ENCODE measurements around the gene RABIF. TPM values are rescaled to one million over a fixed set of nuclear protein-coding genes. Genes with fewer than 3 reads are reported as not detected.
"Not testable (repeated sequence)": the region's sequence is repeated elsewhere in the genome, so short reads cannot be mapped to it uniquely, and the experiment has no call there.

Gene RABIF
- 15.3 TPM for total RNA-seq (2021; ENCODE audit: unreplicated experiment)
- polyA plus RNA-seq (2012; ENCODE audit: insufficient read length) = 16.2 TPM
- Bru-seq, nascent RNA = percentile 81 among the genes with signal in this experiment
- percentile 80 among the genes with signal in this experiment for BruChase-seq, experiment 1, labeled RNA remaining after a 2-hour chase
- BruChase-seq, experiment 2, labeled RNA remaining after a 6-hour chase = percentile 80 among the genes with signal in this experiment
- long read RNA-seq, transcript RABIF-201 (2 exons, 2,430 nt) = major isoform, 32 of 43 reads
- long read RNA-seq, partial matches to known transcripts = 0 of 43 reads
- long read RNA-seq, other reads (novel, unspliced or antisense) = 11 of 43 reads

DNA sequence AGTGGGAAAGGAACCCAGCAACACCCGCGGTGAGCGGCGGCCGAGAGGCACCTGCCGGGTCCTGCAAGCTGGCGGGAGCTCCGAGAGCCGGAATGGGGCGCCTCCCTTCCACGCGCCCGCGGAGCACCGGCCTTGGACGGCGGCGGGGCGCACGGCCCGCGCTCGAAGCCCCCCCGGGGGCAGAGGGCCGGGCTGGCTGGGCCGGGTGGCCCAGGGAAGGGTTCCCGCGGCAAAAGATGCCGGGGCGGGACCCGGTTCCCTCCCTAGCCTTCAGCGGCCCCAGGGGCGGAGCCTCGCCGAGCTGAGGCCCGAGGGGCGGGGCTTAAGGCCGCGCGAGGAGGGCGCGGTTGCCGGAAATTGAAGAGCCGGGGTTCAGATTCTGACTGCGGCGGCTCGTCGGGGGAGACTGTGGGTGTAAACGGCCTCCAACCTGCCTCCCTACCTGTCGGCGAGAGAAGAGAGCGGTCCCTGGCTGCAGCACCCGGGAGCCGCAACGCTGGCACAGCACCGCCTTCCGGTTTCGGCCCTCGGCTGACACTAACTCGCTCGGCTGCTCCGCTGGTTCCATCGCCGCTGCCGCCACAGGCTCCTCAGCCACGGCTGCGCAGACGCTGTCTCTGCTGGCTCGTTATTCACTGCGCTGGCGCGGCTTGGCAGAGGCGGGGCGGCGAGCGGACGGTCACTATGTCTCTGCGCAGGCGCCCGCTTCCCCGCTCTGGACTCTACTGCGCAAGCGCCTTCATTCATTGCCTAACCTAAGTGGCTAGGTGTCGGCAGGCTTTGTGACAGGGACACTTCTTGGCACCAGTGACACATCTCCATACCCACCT is at the start of gene RABIF:
Gene RABIF (minus strand): TSS at position 619 of the 830 bp plus-strand sequence. CDS start 51 bp downstream, at position 568.
- Histone ChIP-seq H3K36me3 (ENCODE audit: control insufficient read depth, insufficient read depth, low read length) (peaks cover 4% of the 10 kb centered on the region; the same call in 1 of the 2 replicates), H3K4me1 (ENCODE audit: control insufficient read depth, insufficient read depth, low read length) (peaks cover 9% of the 10 kb centered on the region; the same call in 1 of the 2 replicates), H3K4me3 (ENCODE audit: low read depth in 2 of 2, low read length in 2 of 2) (peak within 1 kb of the TSS; percentile 78 to 98), H3K9me3 (ENCODE audit: control insufficient read depth, insufficient read depth, low read depth, low read length) (no peaks in the 10 kb centered on the region), H3K27ac (ENCODE audit: low read length) (peak within 1 kb of the TSS; percentile 91), H3K27me3 (ENCODE audit: control insufficient read depth, insufficient read depth, low read length) (no peaks in the 10 kb centered on the region)
- intact Hi-C loops (cut with micrococcal nuclease; ENCODE audit: unreplicated experiment) = no loop called here
- TF ChIP-seq REST (IDR thresholded peaks at IDR 0.05; ENCODE audit: insufficient read depth in 1 of 2, low read depth in 2 of 2, low read length in 1 of 2) (no peak; a peak in 1 of 4 replicates), POLR2AphosphoS5 (IDR thresholded peaks at IDR 0.05; ENCODE audit: low read depth, low read length) (peak; percentile 99), TCF7L2 (IDR thresholded peaks at IDR 0.05; ENCODE audit: low read depth, low read length) (peak; percentile 11; the same call in 1 of the 2 replicates), SIN3A (IDR thresholded peaks at IDR 0.05; ENCODE audit: borderline replicate concordance, insufficient read depth, low read depth, low read length) (peak; percentile 95; the same call in 1 of the 2 replicates)
- TF ChIP-seq, protein P1, sequence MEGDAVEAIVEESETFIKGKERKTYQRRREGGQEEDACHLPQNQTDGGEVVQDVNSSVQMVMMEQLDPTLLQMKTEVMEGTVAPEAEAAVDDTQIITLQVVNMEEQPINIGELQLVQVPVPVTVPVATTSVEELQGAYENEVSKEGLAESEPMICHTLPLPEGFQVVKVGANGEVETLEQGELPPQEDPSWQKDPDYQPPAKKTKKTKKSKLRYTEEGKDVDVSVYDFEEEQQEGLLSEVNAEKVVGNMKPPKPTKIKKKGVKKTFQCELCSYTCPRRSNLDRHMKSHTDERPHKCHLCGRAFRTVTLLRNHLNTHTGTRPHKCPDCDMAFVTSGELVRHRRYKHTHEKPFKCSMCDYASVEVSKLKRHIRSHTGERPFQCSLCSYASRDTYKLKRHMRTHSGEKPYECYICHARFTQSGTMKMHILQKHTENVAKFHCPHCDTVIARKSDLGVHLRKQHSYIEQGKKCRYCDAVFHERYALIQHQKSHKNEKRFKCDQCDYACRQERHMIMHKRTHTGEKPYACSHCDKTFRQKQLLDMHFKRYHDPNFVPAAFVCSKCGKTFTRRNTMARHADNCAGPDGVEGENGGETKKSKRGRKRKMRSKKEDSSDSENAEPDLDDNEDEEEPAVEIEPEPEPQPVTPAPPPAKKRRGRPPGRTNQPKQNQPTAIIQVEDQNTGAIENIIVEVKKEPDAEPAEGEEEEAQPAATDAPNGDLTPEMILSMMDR (IDR thresholded peaks at IDR 0.05) = no peak
- BruUV-seq (replicated peaks) = no TSS peak
- POLR2A ChIA-PET = interaction anchor here (0.5 to 0.6 kb wide), 2 partner anchors 53 to 219 kb away, joined by 3 to 8 read pairs; no protein-coding TSS in a partner anchor
- in situ Hi-C loops (cut with HindIII; ENCODE audit: low pct_unique_long_range_greater_than_20kb, low sequenced_read_pairs) = no loop called here
- DNase-seq (ENCODE audit: low read depth, low spot score) (peak; percentile 83), ATAC-seq (peak; percentile 98)
- CTCF ChIA-PET = no interaction called here

- intact Hi-C loops (cut with micrococcal nuclease; ENCODE audit: unreplicated experiment) = no loop called here
- no peak overlapping the region for H3K4me3 ChIP-seq (ENCODE audit: low read depth in 2 of 2, low read length in 2 of 2)
- H3K36me3 ChIP-seq (ENCODE audit: control insufficient read depth, insufficient read depth, low read length) = peaks cover 14% of the 10 kb centered on the region
- in situ Hi-C loops (cut with HindIII; ENCODE audit: low pct_unique_long_range_greater_than_20kb, low sequenced_read_pairs) = no loop called here
- POLR2A ChIA-PET = no interaction called here
- no TSS peak for BruUV-seq (replicated peaks)
- H3K27ac ChIP-seq (ENCODE audit: low read length) = no peak overlapping the region
- DNase-seq (ENCODE audit: low read depth, low spot score) = no peak
- H3K4me1 ChIP-seq (ENCODE audit: control insufficient read depth, insufficient read depth, low read length) = no peaks in the 10 kb centered on the region
- no peaks in the 10 kb centered on the region for H3K9me3 ChIP-seq (ENCODE audit: control insufficient read depth, insufficient read depth, low read depth, low read length)
- no peak; the same call in 1 of the 2 replicates for ATAC-seq
- TF ChIP-seq SIN3A (IDR thresholded peaks at IDR 0.05; ENCODE audit: borderline replicate concordance, insufficient read depth, low read depth, low read length) (no peak), REST (IDR thresholded peaks at IDR 0.05; ENCODE audit: insufficient read depth in 1 of 2, low read depth in 2 of 2, low read length in 1 of 2) (no peak), TCF7L2 (IDR thresholded peaks at IDR 0.05; ENCODE audit: low read depth, low read length) (no peak), POLR2AphosphoS5 (IDR thresholded peaks at IDR 0.05; ENCODE audit: low read depth, low read length) (no peak)
- TF ChIP-seq, protein P1 (IDR thresholded peaks at IDR 0.05) = no peak
- CTCF ChIA-PET = no interaction called here
- no peaks in the 10 kb centered on the region; the same call in 1 of the 2 replicates for H3K27me3 ChIP-seq (ENCODE audit: control insufficient read depth, insufficient read depth, low read length)
These were observed 49.5 kb upstream of the RABIF start for GRCh38 chr1:202938287-202938925.

DNA sequence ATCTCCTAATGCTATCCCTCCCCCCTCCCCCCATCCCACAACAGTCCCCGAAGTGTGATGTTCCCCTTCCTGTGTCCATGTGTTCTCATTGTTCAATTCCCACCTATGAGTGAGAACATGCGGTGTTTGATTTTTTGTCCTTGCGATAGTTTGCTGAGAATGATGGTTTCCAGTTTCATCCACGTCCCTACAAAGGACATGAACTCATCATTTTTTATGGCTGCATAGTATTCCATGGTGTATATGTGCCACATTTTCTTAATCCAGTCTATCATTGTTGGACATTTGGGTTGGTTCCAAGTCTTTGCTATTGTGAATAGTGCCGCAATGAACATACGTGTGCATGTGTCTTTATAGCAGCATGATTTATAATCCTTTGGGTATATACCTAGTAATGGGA is 47.5 kb upstream of the RABIF start:
- DNase-seq (ENCODE audit: low read depth, low spot score); H3K27ac ChIP-seq (ENCODE audit: low read length); ATAC-seq; H3K4me3 ChIP-seq (ENCODE audit: low read depth in 2 of 2, low read length in 2 of 2); CTCF ChIA-PET; H3K36me3 ChIP-seq (ENCODE audit: control insufficient read depth, insufficient read depth, low read length); in situ Hi-C loops (cut with HindIII; ENCODE audit: low pct_unique_long_range_greater_than_20kb, low sequenced_read_pairs); H3K27me3 ChIP-seq (ENCODE audit: control insufficient read depth, insufficient read depth, low read length); BruUV-seq (replicated peaks); H3K9me3 ChIP-seq (ENCODE audit: control insufficient read depth, insufficient read depth, low read depth, low read length); H3K4me1 ChIP-seq (ENCODE audit: control insufficient read depth, insufficient read depth, low read length); POLR2A ChIA-PET; intact Hi-C loops (cut with micrococcal nuclease; ENCODE audit: unreplicated experiment): not testable (repeated sequence)
